Stomach (tissue), 9 donors: Measurements from ENCODE around the gene DIAPH2. TPM values are rescaled to one million over a fixed set of nuclear protein-coding genes. Genes with fewer than 3 reads are reported as not detected.
"Not testable (repeated sequence)": the region's sequence is repeated elsewhere in the genome, so short reads cannot be mapped to it uniquely, and the experiment has no call there.

Experiments
- DNase-seq, 2 donors: peaks; one replicate each; pipeline versions ENCODE4 v3.0.0 to v3.0.0-alpha.2; 2013 to 2019
- H3K27ac ChIP-seq, 5 donors: fragments of 200-600 bp in 4 of 5; sonication (generic) in 4 of 5; one replicate each; pipeline ENCODE4 v1.5.1; 2013 to 2019; ENCODE audit warnings: mild to moderate bottlenecking in 1 of 5, moderate library complexity in 1 of 5
- H3K27me3 ChIP-seq, 3 donors: fragments of 200-600 bp; sonication (generic); one replicate each; pipeline ENCODE4 v1.5.1; 2017 to 2019; ENCODE audit warnings: mixed run types in 1 of 3
- H3K36me3 ChIP-seq, 4 donors: fragments of 200-600 bp; sonication (generic); 1 replicate in 3 of 4; 2 replicates in 1 of 4; pipeline ENCODE4 v1.5.1; 2016 to 2019
- H3K4me1 ChIP-seq, 4 donors: fragments of 200-600 bp; sonication (generic); one replicate each; pipeline ENCODE4 v1.5.1; 2016 to 2019
- H3K4me3 ChIP-seq, 4 donors: fragments of 200-600 bp; sonication (generic) in 3 of 4; one replicate each; pipeline ENCODE4 v1.5.1; 2016 to 2019; ENCODE audit warnings: mild to moderate bottlenecking in 1 of 4
- H3K9me3 ChIP-seq, 4 donors: fragments of 200-600 bp; sonication (generic); one replicate each; pipeline ENCODE4 v1.5.1; 2016 to 2019
- CTCF ChIP-seq, 7 experiments: fragments of 450-650 bp in 4 of 7; fragments of 200-600 bp in 3 of 7; sonication (generic) in 3 of 7; IDR thresholded peaks; one replicate each; pipeline ENCODE4 v1.5.1; 2016 to 2019; ENCODE audit warnings: antibody characterized with exemption in 7 of 7, control low read depth in 2 of 7, mild to moderate bottlenecking in 1 of 7
- EP300 ChIP-seq: sonication (generic); formaldehyde crosslinking; IDR thresholded peaks from one replicate; pipeline ENCODE4 v1.6.1; 2017; ENCODE audit warnings: antibody characterized with exemption
- POLR2A ChIP-seq, 4 donors: fragments of 450-650 bp; IDR thresholded peaks; one replicate each; pipeline ENCODE4 v1.6.1; 2016; ENCODE audit warnings: antibody characterized with exemption in 4 of 4, control low read depth in 2 of 4, mild to moderate bottlenecking in 1 of 4, moderate library complexity in 1 of 4
- POLR2AphosphoS5 ChIP-seq, 3 donors: sonication (generic); formaldehyde crosslinking; IDR thresholded peaks; one replicate each; pipeline ENCODE4 v1.6.1; 2016; ENCODE audit warnings: antibody characterized with exemption in 3 of 3
- WGBS, 5 donors: extraction: QIAGEN DNeasy Blood & Tissue Kit in 3 of 5; methylation state at CpG; one replicate each; pipeline versions ENCODE4 v1.1.5 to v1.1.7; 2013 to 2018; 5-methylcytosine and 5-hydroxymethylcytosine counted together
- intact Hi-C: fragments of 100-400 bp; cut with DNase I; formaldehyde crosslinking; loops from one replicate; pipeline ENCODE4 v1.15.1; 2023; ENCODE audit warnings: low total_unique reads
- polyA plus RNA-seq, 3 donors: library from polyadenylated mRNA; stranded (reverse); fragments of 200-250 nt; gene quantifications; one replicate each; pipeline ENCODE4 v1.2.3, GENCODE V29; 2013
- total RNA-seq, 5 donors: library from RNA; depleted of rRNA; stranded (reverse); fragments of >200 nt; gene quantifications; one replicate each; pipeline versions ENCODE4 v1.1.0 to v1.2.3, GENCODE V29; 2014 to 2016
- donor health status: healthy with polysubstance abuse.
- donor health status: Bipolar disorder and iron deficiency.
- donor health status: healthy.

The DIAPH2 gene
- total and polyA plus RNA-seq, 8 donors, result 5.2 to 52.5 (median 27.3) TPM

- no peaks in the 10 kb centered on the region for H3K9me3 ChIP-seq
- no peak overlapping the region for H3K27ac ChIP-seq
- DNase-seq, result no peak
- H3K4me3 ChIP-seq, result no peak overlapping the region
- TF ChIP-seq POLR2AphosphoS5 (IDR thresholded peaks at IDR 0.05), result no peak
- TF ChIP-seq CTCF (IDR thresholded peaks at IDR 0.05), result no peak
- no peak for TF ChIP-seq POLR2A (IDR thresholded peaks at IDR 0.05)
- TF ChIP-seq EP300, result no peak
- no peaks in the 10 kb centered on the region for H3K36me3 ChIP-seq
- no peaks in the 10 kb centered on the region for H3K27me3 ChIP-seq
- no peaks in the 10 kb centered on the region for H3K4me1 ChIP-seq
- intact Hi-C loops, result no loop called here
- WGBS, 5 donors, result 77 to 95% (median 88%) methylated on average over 5 of the region's 5 CpGs
These were observed 151.1 kb downstream of the DIAPH2 start for GRCh38 chrX:96835660-96836289.

GRCh38 chrX:96837808-96838207 is 153.2 kb downstream of the DIAPH2 start:
- Histone ChIP-seq H3K4me1 (no peaks in the 10 kb centered on the region), H3K9me3 (no peaks in the 10 kb centered on the region), H3K4me3 (no peak overlapping the region), H3K36me3 (no peaks in the 10 kb centered on the region), H3K27me3 (no peaks in the 10 kb centered on the region), H3K27ac (no peak overlapping the region)
- no peak for TF ChIP-seq EP300
- TF ChIP-seq POLR2AphosphoS5 (IDR thresholded peaks at IDR 0.05), result no peak
- TF ChIP-seq CTCF (IDR thresholded peaks at IDR 0.05), result no peak
- TF ChIP-seq POLR2A (IDR thresholded peaks at IDR 0.05), result no peak
- no peak for DNase-seq
- intact Hi-C loops, result no loop called here
- WGBS, 5 donors, result 72 to 91% (median 81%) methylated on average over 3 of the region's 3 CpGs

GRCh38 chrX:96838537-96838936 is 153.9 kb downstream of the DIAPH2 start:
- intact Hi-C loops, result no loop called here
- Histone ChIP-seq H3K4me1 (no peaks in the 10 kb centered on the region), H3K27ac (no peak overlapping the region), H3K27me3 (no peaks in the 10 kb centered on the region), H3K9me3 (no peaks in the 10 kb centered on the region), H3K4me3 (no peak overlapping the region), H3K36me3 (no peaks in the 10 kb centered on the region)
- no peak for DNase-seq
- no peak for TF ChIP-seq CTCF (IDR thresholded peaks at IDR 0.05)
- TF ChIP-seq POLR2A (IDR thresholded peaks at IDR 0.05), result no peak
- no peak for TF ChIP-seq POLR2AphosphoS5 (IDR thresholded peaks at IDR 0.05)
- no peak for TF ChIP-seq EP300
- 58 to 75% (median 67%) methylated on average over 1 of the region's 1 CpG for WGBS, 5 donors

GRCh38 chrX:96841325-96841724 is 156.7 kb downstream of the DIAPH2 start:
- DNase-seq, result no peak
- Histone ChIP-seq H3K27ac (no peak overlapping the region), H3K4me1 (no peaks in the 10 kb centered on the region), H3K36me3 (no peaks in the 10 kb centered on the region), H3K4me3 (no peak overlapping the region), H3K9me3 (no peaks in the 10 kb centered on the region), H3K27me3 (no peaks in the 10 kb centered on the region)
- WGBS, 5 donors, result 55 to 92% (median 83%) methylated on average over 1 of the region's 1 CpG
- TF ChIP-seq POLR2AphosphoS5 (IDR thresholded peaks at IDR 0.05) (no peak), CTCF (IDR thresholded peaks at IDR 0.05) (no peak), EP300 (no peak), POLR2A (IDR thresholded peaks at IDR 0.05) (no peak)
- intact Hi-C loops, result no loop called here

GRCh38 chrX:96841866-96842265 is 157.2 kb downstream of the DIAPH2 start:
- H3K27me3 ChIP-seq, intact Hi-C loops, H3K27ac ChIP-seq, H3K36me3 ChIP-seq, H3K4me1 ChIP-seq, H3K4me3 ChIP-seq, DNase-seq, H3K9me3 ChIP-seq: not testable (repeated sequence)
- 49 to 100% (median 94%) methylated on average over 3 of the region's 3 CpGs for WGBS, 5 donors
